Endothelial cell of umbilical vein (primary cell): ENCODE results near the gene CXXC5. TPM values are rescaled to one million over a fixed set of nuclear protein-coding genes. Genes with fewer than 3 reads are reported as not detected.

Source experiments
- BruUV-seq: library from RNA; stranded (reverse); fragments of 400-500 nt; replicated peaks from 2 replicates; lab custom pipeline; 2021; lab: Mats Ljungman, UMichigan
- CTCF ChIA-PET: fragments of 300-600, 350-600 bp; sonication (Branson Sonifier 250); formaldehyde crosslinking; loops from one replicate; lab custom pipeline; 2021; ENCODE audit warnings: antibody characterized with exemption, inconsistent platforms; lab: Charles Lee
- POLR2A ChIA-PET: fragments of 300-600, 350-600 bp; sonication (Branson Sonifier 250); formaldehyde crosslinking; loops from one replicate; lab custom pipeline; 2021; ENCODE audit warnings: antibody characterized with exemption, inconsistent platforms; lab: Charles Lee
- DNase-seq: peaks from one replicate; pipeline ENCODE4 v3.0.0-alpha.2; 2011; ENCODE audit warnings: low read depth, low spot score
- FAIRE-seq: peaks from 2 replicates; lab custom pipeline; 2011; peaks lifted over from hg19 to GRCh38; lab: Jason Lieb, UNC
- H2AFZ ChIP-seq: 2 replicates; pipeline ENCODE4 v1.6.0; 2012; ENCODE audit warnings: low read depth, low read length, control low read depth, inconsistent platforms
- H3K27ac ChIP-seq: 2 replicates; pipeline ENCODE4 v1.5.1; 2011; ENCODE audit warnings: low read depth, mild to moderate bottlenecking, control low read depth, low read length, moderate library complexity; ENCODE audit not compliant: insufficient read depth
- H3K27me3 ChIP-seq, 2 experiments: 2 replicates each; pipeline versions ENCODE4 v1.6.0 to v1.6.1; 2011; ENCODE audit warnings: low read length in 2 of 2, mixed read lengths in 1 of 2; ENCODE audit not compliant: control insufficient read depth in 2 of 2, insufficient read depth in 2 of 2
- H3K36me3 ChIP-seq, 2 experiments: 2 replicates in 1 of 2; 3 replicates in 1 of 2; pipeline ENCODE4 v1.5.1; 2011; ENCODE audit warnings: low read length in 2 of 2, mild to moderate bottlenecking in 1 of 2, moderate library complexity in 1 of 2; ENCODE audit not compliant: control insufficient read depth in 2 of 2, insufficient read depth in 2 of 2; ENCODE audit errors: extremely low read depth in 1 of 2
- H3K4me1 ChIP-seq: 3 replicates; pipeline ENCODE4 v1.5.1; 2011; ENCODE audit warnings: mild to moderate bottlenecking, low read length; ENCODE audit not compliant: control insufficient read depth, insufficient read depth; ENCODE audit errors: extremely low read depth
- H3K4me2 ChIP-seq: 2 replicates; pipeline ENCODE4 v1.6.1; 2011; ENCODE audit warnings: low read length, control low read depth, mixed read lengths; ENCODE audit not compliant: insufficient read depth
- H3K4me3 ChIP-seq, 3 experiments: fragments of 200-600 bp in 1 of 3; sonication (generic), shearing (Covaris generic) in 1 of 3; replicated peaks in 1 of 3; 2 replicates each; pipeline ENCODE4 v1.5.1; 2011 to 2016; ENCODE audit warnings: control low read depth in 3 of 3, low read length in 3 of 3, mild to moderate bottlenecking in 2 of 3, inconsistent platforms in 1 of 3, low read depth in 1 of 3, moderate library complexity in 1 of 3; ENCODE audit not compliant: insufficient read depth in 1 of 3
- H3K79me2 ChIP-seq: 2 replicates; pipeline ENCODE4 v1.6.0; 2012; ENCODE audit warnings: low read length, inconsistent platforms; ENCODE audit not compliant: control insufficient read depth, insufficient read depth
- H3K9ac ChIP-seq: replicated peaks from 2 replicates; pipeline ENCODE3; 2011; ENCODE audit warnings: low read length, control low read depth; ENCODE audit not compliant: insufficient read depth; ENCODE audit errors: extremely low read depth
- H3K9me1 ChIP-seq: replicated peaks from 3 replicates; pipeline ENCODE4 v1.6.0; 2011; ENCODE audit warnings: mild to moderate bottlenecking, low read length; ENCODE audit not compliant: control insufficient read depth, insufficient read depth; ENCODE audit errors: extremely low read depth
- H3K9me3 ChIP-seq: replicated peaks from 2 replicates; pipeline ENCODE4 v1.5.1; 2012; ENCODE audit warnings: low read length, inconsistent platforms; ENCODE audit not compliant: control insufficient read depth, insufficient read depth
- H4K20me1 ChIP-seq: replicated peaks from 2 replicates; pipeline ENCODE3; 2011; ENCODE audit warnings: mild to moderate bottlenecking, low read length; ENCODE audit not compliant: control insufficient read depth, insufficient read depth; ENCODE audit errors: extremely low read depth
- CTCF ChIP-seq, 2 donors: IDR thresholded peaks; 1 replicate in 1 of 2; 2 replicates in 1 of 2; pipeline ENCODE4 v1.5.1; 2011; ENCODE audit warnings: low read length in 2 of 2, mild to moderate bottlenecking in 2 of 2, moderate library complexity in 2 of 2, control low read depth in 1 of 2, inconsistent platforms in 1 of 2, low read depth in 1 of 2; ENCODE audit not compliant: insufficient read depth in 1 of 2; ENCODE audit errors: extremely low read depth in 1 of 2
- EZH2 ChIP-seq: IDR thresholded peaks from 2 replicates; pipeline ENCODE4 v1.6.1; 2012; ENCODE audit warnings: borderline replicate concordance, low read depth, mild to moderate bottlenecking, moderate library complexity, low read length, inconsistent platforms; ENCODE audit not compliant: severe bottlenecking
- GATA2 ChIP-seq: IDR thresholded peaks from 2 replicates; pipeline ENCODE4 v1.7.0; 2011; ENCODE audit warnings: low read depth, mild to moderate bottlenecking, moderate library complexity, mixed read lengths, low read length; ENCODE audit not compliant: insufficient read length, insufficient read depth
- JUN ChIP-seq: IDR thresholded peaks from 2 replicates; pipeline ENCODE4 v1.6.1; 2011; ENCODE audit warnings: borderline replicate concordance, low read depth; ENCODE audit not compliant: insufficient read length, insufficient read depth
- MAX ChIP-seq: IDR thresholded peaks from 2 replicates; pipeline ENCODE4 v1.6.1; 2011; ENCODE audit not compliant: insufficient read depth, insufficient read length
- MYC ChIP-seq: IDR thresholded peaks from one replicate; pipeline ENCODE4 v1.6.1; 2011; ENCODE audit warnings: mild to moderate bottlenecking, low read depth, low read length
- POLR2A ChIP-seq: IDR thresholded peaks from 2 replicates; pipeline ENCODE4 v1.6.1; 2012; ENCODE audit warnings: low read depth, mild to moderate bottlenecking, control low read depth, low read length
- POLR2AphosphoS5 ChIP-seq: IDR thresholded peaks from 2 replicates; pipeline ENCODE4 v1.6.1; 2012; ENCODE audit warnings: low read depth, mild to moderate bottlenecking, control low read depth, low read length, moderate library complexity; ENCODE audit not compliant: insufficient read depth
- dilution Hi-C: fragments of 300-500 bp; cut with MboI; formaldehyde crosslinking; loops from one replicate; pipeline ENCODE4 v1.15.0; 2019; ENCODE audit warnings: low sequenced_read_pairs; ENCODE audit not compliant: extremely low pct_ligation_motif_present
- intact Hi-C: fragments of 100-400 bp; cut with micrococcal nuclease; formaldehyde crosslinking; loops from one replicate; pipeline ENCODE4 v1.10.0; 2022
- polyA plus RNA-seq, 4 experiments: library from polyadenylated mRNA; depleted of rRNA in 3 of 4; stranded (reverse) in 3 of 4; unstranded in 1 of 4; fragments of >200 nt; gene quantifications; 2 replicates each; pipeline versions ENCODE4 v1.2.1 to v1.2.3, GENCODE V29; 2011 to 2012; ENCODE audit warnings: missing spikeins in 1 of 4
- total RNA-seq: library from RNA; stranded (reverse); gene quantifications from 2 replicates; pipeline ENCODE4 v1.2.3, GENCODE V29; 2021

The CXXC5 gene
- total and polyA plus RNA-seq, 2 donors (not counting 3 experiments of a cell fraction or from before 2014, with no cell fraction given), result 2.7 to 5.5 TPM

DNA sequence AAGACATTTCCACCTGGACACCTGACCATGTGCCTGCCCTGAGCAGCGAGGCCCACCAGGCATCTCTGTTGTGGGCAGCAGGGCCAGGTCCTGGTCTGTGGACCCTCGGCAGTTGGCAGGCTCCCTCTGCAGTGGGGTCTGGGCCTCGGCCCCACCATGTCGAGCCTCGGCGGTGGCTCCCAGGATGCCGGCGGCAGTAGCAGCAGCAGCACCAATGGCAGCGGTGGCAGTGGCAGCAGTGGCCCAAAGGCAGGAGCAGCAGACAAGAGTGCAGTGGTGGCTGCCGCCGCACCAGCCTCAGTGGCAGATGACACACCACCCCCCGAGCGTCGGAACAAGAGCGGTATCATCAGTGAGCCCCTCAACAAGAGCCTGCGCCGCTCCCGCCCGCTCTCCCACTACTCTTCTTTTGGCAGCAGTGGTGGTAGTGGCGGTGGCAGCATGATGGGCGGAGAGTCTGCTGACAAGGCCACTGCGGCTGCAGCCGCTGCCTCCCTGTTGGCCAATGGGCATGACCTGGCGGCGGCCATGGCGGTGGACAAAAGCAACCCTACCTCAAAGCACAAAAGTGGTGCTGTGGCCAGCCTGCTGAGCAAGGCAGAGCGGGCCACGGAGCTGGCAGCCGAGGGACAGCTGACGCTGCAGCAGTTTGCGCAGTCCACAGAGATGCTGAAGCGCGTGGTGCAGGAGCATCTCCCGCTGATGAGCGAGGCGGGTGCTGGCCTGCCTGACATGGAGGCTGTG is 32.4 kb downstream of the CXXC5 start:
- no peak overlapping the region for H3K4me3 ChIP-seq
- dilution Hi-C loops, result no loop called here
- FAIRE-seq (no peak), DNase-seq (no peak)
- POLR2A ChIA-PET, result no interaction called here
- no peaks in the 10 kb centered on the region for H3K4me1 ChIP-seq
- H3K4me2 ChIP-seq, result no peak overlapping the region
- no peaks in the 10 kb centered on the region for H4K20me1 ChIP-seq
- no peaks in the 10 kb centered on the region for H3K9me3 ChIP-seq
- no peaks in the 10 kb centered on the region for H3K27me3 ChIP-seq
- intact Hi-C loops, result no loop called here
- TF ChIP-seq POLR2A (no peak), JUN (no peak), MYC (no peak), POLR2AphosphoS5 (no peak), EZH2 (no peak), GATA2 (no peak), MAX (no peak), CTCF (IDR thresholded peaks at IDR 0.05; ENCODE audit: extremely low read depth in 1 of 2, insufficient read depth in 1 of 2, low read depth in 1 of 2, low read length in 2 of 2) (no peak)
- no peaks in the 10 kb centered on the region for H3K79me2 ChIP-seq
- BruUV-seq, result no TSS peak
- H2AFZ ChIP-seq, result no peak overlapping the region
- H3K9ac ChIP-seq, result no peak overlapping the region
- no peak overlapping the region for H3K27ac ChIP-seq
- CTCF ChIA-PET, result no interaction called here
- H3K36me3 ChIP-seq, result peaks cover 0 to 3% of the 10 kb centered on the region in 2 experiments
- no peaks in the 10 kb centered on the region for H3K9me1 ChIP-seq
